TTC549 (cell line): ENCODE data around the gene EPDR1.

ENCODE experiments used
- FAIRE-seq: peaks from 2 replicates; lab custom pipeline; 2012; peaks lifted over from hg19 to GRCh38; lab: Jason Lieb, UNC

EPDR1 gene

DNA sequence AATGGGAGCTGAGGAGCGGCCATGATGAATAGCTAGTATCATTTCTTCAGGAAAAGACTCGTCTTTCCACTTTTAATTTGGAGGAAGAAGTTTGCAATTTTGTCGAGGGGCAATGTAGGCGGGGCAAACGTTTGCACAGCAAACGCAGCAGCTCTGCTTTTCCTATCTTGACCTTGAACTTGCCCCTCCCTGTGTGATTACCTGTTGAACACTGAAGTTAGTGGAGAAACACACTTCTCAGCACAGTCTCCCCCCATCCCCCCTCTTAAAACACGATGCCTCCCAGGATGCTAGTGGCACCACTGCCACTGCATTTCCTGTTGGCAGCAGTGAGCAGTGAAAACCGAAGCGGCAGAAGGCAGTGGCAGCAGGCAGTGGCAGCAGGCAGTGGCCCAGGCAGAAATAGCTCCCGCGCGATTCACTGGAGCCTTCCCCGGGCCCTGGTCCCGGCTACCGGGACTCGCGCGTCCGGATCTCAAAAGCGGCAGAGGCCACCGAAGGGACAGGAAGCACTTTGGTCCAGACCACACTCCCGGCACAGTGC is at the start of gene EPDR1:
EPDR1 (plus strand) TSS at position 336 of the 544 bp plus-strand sequence. CDS start 300 bp downstream, outside the sequence.
- FAIRE-seq = no peak

GRCh38 chr7:37882086-37882485 is 38.4 kb upstream of the EPDR1 start:
- FAIRE-seq = no peak

DNA sequence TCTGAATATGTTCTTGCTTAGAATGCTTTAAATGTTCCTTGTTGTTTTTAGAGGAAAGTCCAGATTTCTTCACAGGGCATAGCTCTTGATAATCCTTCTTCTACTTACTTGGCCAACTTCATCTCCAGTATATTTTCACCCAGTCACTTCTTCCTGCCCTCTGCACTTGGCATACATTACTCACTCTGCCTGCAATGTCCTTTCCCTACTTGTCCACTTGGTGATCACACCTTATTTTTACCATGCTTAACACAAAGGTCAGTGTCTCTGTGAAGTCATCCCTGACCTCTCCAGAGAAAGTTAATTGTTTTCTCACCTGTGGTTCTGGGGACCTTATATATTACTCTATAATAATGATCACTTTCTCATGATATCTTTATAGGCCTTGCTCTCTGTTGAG is 27.1 kb upstream of the EPDR1 start:
- no peak for FAIRE-seq

DNA sequence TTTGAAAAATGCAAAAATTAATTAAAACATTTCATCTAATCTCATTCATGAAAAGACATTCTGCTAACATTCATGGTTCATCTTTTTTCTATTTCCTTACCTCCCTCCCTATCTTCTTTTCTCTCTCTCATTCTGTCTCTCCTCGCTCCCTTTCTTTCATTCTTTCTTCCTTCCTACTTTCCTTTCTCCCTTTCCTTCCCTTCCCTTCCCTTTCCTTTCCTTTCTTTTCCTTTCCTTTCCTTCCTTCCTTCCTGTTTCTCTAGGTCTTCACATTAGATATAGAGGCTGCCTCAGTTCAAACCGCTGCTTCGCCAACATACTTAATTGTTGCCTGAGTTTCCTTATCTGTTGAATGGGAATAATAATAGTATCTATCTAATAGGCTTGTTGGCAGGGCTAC is 25.8 kb upstream of the EPDR1 start:
- FAIRE-seq = no peak

DNA sequence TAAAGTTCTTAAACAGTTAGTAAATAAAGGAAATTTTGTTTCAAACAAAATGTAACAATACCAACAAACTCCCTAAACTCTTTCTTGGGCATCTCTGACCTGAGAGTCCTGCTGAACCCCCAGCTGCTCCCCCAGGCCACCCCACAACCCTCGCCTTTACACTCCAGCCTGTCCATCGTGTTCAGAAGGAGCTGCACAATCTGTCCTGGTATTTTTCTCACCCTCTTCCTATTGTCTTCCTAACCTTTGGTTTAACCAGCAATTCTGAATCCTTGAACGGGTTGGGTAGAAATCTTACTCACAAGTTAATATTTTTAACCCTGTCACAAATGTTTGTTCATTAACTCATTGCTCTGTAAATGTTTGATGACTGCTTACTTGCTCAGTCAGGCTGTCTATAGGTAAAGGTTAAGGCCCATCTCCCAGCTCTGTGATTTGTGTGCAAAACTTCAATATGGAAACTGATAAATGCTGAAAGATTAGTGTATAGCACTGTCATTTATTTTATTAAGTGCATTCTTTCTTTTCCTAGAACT is 20.7 kb upstream of the EPDR1 start:
- no peak for FAIRE-seq

- FAIRE-seq = no peak
Observed at GRCh38 chr7:37901236-37901827, 19.1 kb upstream of the EPDR1 start.

- no peak for FAIRE-seq
Observed at GRCh38 chr7:37901890-37902524, 18.4 kb upstream of the EPDR1 start.

DNA sequence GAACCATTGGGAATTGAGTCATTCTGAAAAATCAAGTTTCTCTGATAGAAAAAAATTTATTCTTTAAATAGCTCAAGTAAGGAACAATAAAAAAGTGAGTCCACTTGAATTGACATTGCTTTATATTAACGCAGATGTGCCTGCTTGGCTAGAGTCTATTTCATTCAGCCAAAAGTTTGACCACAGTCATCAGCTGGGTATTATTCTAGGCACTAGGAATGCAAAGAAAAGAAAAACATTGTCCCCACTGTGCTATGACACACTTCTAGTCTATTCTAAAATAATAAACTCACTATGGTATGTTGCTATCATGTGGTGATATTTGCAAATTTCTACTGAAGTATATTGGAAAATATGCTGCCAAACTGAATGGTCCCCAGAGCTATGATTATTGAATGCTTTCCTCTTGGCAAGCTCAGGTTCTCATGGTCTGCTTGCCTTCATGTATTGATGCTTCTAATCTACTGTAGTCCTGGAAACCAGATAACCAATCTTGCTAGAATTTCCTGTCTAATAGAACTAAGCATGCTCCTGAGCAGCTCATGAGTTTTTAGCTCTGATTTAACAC is 12.1 kb upstream of the EPDR1 start:
- FAIRE-seq = no peak

DNA sequence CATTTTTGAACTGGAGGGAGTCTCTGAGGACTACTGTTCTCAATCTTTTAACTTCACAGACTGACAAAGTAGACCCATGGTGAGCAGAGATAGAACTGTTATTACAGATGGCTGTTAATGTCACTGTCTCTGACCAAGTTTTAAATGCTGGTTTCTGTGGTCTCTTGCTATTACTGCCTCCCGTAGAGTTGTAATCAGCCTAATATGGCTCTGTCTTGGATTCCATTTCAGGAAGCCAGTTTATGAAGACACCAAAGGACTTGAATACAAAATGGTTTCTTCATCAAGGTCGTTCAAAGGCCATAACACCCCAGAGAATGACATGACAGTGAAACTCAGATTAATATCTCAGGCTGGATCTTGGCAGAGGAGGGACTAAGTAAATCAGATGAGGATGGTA is 7.7 kb upstream of the EPDR1 start:
- FAIRE-seq = no peak

DNA sequence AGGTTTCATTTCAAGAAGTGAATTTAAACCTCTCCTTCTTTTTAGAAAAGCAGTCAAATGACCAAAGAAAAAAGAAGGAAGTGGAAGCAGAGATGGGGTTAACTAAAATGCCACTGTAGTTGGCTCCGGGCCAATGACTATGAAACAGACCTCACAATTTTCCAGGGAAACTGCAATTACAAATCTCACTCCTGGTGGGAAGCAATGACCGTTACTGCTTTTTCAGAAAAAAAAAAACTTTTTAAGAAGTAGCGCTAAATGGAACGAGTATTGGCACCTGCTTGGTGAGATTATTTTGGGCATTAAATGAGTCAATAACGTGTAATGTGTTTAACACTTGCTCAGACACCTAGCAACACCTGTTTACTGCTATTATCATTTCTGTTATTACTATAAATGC is 5.0 kb upstream of the EPDR1 start:
- FAIRE-seq = no peak

DNA sequence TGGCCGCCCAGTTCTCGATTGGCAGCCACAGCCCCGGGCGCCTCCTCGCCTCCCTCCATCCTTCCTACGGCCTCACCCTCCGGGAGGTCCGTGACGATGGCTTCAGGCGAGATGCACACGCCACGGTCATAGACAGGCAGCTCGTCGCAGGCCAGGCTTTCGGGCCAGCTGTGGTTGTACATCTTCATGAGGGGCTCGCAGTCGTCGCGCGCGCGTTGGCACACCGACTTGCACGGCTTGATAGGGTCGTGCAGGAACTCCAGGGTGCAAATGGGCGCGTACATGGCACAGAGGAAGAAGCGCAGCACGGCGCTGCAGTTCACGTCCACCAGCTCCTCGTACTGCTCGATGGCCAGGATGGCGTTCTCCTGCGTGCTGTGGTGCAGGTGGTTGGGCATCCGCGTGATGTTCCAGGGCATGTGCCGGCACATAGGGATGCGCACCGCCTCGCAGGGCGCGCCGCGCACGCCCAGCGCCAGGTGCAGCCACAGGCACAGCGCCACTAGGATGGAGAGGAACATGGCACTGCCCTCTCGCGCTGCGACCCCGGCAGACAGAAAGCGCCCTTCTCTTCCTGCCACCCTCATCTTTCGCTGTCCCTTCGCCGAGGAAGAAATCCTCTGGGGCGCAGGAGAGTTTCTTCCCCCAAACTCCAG is 4.3 kb upstream of the EPDR1 start:
- FAIRE-seq = no peak

DNA sequence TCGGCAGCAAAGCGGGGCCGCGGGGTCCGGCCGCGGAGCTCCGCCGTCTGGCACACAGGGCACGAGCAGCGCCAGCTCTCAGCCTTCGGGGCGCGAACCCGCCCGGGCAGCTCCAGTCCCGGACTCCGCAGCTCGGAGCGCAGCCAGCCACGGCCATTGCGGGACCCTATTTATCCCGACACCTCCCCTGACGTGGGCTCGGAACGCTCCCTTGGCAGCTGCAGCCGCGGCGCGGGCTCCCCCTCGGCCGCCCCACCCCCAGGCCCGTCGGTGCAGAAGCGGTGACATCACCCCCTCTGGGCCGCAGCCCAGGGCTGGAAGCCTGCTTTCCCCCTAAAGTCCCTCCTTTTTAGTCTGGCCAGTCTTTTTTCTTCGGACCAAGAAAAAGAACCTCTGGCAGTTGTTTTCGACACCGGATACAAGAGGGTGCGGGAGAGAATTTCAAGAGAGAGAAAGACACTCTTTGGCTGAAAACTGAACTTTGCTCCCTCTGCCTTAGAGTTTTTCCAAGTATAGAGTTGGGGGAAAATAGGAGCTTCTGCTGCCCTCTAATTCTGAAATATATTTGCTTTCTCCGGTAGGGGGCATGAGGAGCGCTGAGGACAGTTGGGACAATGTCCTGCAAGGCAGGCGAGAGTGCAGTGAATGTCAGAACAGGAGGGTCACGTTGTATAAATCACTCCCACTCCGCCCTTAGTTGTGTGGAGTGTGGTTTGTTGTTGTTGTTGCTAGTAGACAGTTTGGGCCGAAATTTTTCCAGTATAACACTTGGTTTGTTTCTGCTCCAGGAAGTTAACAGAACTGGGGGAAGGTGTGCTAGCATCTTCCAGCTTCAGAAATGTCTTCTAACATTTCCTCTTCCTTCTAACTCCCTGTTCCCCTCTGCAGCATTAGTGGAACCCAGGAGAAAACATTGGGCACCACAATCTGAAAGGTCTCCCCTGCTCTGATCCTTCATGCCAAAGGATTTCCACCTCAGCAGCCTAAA is 3.5 kb upstream of the EPDR1 start, which contains the start of gene SFRP4:
SFRP4 (minus strand) TSS at position 145 of the 988 bp plus-strand sequence. CDS start 280 bp downstream, outside the sequence.
- no peak for FAIRE-seq

GRCh38 chr7:37918526-37918925 is 1.9 kb upstream of the EPDR1 start:
- FAIRE-seq = no peak

- FAIRE-seq = no peak
Observed at GRCh38 chr7:37920849-37921805, 687 bp downstream of the EPDR1 start.

GRCh38 chr7:37921876-37922275 is 1.4 kb downstream of the EPDR1 start:
- FAIRE-seq = no peak

DNA sequence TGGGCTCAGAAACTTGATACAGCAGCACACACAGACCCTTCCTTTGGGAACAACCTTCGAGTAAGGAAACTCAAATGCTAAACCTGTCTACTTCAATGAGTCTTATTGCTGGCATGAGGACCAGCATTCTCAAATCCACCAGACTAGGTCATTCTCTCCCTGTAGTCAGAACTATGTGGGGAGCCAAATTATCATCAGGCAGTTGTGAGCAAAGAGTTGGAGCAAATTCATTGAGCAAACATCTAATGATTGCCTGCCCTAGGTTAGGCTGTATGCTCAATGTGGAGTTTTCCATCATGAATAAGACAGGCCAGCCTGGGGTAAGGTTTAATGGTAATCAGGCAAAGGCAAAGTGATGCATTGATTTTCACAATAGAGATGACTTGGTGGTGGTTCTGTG is 3.6 kb downstream of the EPDR1 start:
- FAIRE-seq = no peak

DNA sequence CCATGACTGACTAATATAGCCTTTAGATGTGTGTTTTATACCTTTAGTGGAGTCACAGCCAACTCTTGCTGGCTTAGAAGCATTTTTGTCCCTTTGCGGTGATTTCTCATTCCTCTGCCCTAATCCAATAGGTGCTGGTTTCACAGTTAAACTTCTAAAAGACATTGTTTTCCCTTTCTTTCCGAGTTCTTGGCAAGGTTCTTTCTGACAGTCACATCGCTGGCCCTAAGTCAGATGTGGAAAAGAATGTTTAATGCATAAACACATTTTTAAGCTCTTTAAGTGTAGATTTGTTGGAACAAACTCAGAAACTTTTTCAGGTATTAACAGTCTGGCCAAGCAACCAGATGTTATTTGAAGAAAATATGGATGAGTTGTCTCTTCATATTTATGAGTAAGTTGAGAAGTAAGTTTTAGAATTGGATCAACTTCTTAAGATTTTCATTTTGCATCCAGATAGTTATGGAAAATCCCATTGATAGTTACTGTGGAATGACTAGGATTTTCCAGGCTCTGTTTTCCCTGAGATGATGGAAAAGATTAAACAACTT is 4.1 kb downstream of the EPDR1 start:
- FAIRE-seq = no peak

DNA sequence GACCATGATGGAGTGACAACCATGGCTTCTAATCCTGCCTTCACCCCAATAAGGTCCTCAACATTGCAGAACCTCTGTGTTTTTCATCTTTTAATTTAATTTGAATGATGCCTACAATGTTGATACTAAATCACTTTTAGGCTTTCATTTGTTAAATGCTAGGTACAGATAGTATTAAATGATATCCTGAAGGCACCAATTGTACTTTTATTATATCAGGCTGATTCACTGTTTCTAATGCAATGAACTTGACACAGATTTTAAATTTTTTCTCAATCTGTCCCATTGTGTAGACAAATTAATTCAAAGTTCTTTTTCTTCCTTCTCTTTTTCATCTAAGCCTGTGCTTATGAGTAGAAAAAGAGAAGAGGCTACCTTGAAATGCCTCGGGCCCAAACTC is 5.2 kb downstream of the EPDR1 start:
- no peak for FAIRE-seq

DNA sequence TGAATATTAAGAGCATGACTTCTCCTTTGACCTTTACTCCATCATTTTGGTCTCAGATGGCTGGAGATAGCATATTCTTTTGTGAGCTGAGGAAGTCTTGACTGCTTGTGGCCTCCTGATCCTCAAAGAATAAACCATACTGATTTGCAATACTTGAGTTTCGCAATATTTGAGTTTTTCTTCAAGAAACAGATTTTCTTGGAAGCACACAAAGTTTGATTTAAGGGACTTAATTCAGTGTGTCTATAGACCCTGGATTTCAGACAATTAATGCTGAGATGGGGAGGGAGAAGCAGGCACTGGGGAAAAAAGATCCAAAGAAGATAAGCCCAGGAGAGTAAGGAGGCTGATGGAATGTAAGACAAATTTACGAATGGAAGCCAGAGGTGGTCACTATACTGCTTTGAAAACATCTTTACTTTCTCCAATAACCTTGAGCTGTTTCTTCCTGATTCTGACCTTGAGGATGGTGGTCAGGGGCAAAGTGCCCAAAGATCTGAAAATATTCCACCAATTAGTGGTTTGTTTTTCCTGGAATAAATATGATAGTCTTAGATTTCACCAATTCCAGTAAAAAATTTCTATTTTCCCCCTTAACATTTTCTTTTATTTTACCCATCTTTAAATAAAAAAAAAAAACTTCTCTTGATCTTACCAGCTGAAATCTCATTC is 7.5 kb downstream of the EPDR1 start:
- no peak for FAIRE-seq
